HCT116 (cell line): Measurements from ENCODE around the gene GNB1L. TPM values are rescaled to one million over a fixed set of nuclear protein-coding genes. Genes with fewer than 3 reads are reported as not detected.

Experiments
- ATAC-seq: fragments of 200-7000 bp; cut with Tn5 transposase; 2 replicates; pipeline ENCODE4 v1.9.1; 2020; ENCODE audit warnings: mild to moderate bottlenecking, moderate library complexity
- BruUV-seq: library from RNA; stranded (reverse); fragments of 400-500 nt; replicated peaks from 2 replicates; lab custom pipeline; 2021; lab: Mats Ljungman, UMichigan
- CTCF ChIA-PET: fragments of 300-600 bp; sonication (Branson Sonifier 250); formaldehyde crosslinking; loops from one replicate; lab custom pipeline; 2021; ENCODE audit warnings: antibody characterized with exemption; lab: Charles Lee
- POLR2A ChIA-PET: fragments of 300-600, 350-600 bp; sonication (Branson Sonifier 250); formaldehyde crosslinking; loops from one replicate; lab custom pipeline; 2021; ENCODE audit warnings: antibody characterized with exemption; lab: Charles Lee
- RAD21 ChIA-PET, 2 experiments: fragments of 300-600 bp; sonication (Branson Sonifier 250); formaldehyde crosslinking; loops; one replicate each; lab custom pipeline; 2023; ENCODE audit warnings: low total read pairs in 2 of 2; ENCODE audit not compliant: uncharacterized antibody in 2 of 2, unreplicated experiment in 2 of 2, low non-redundant PET in 1 of 2; lab: Charles Lee
- DNase-seq: peaks from one replicate; pipeline ENCODE4 v3.0.0-alpha.2; 2010; ENCODE audit warnings: low read depth, low spot score
- H2AFZ ChIP-seq: fragments of 200-600 bp; shearing (Covaris generic), sonication (generic); 2 replicates; pipeline ENCODE4 v1.6.1; 2017; ENCODE audit warnings: low read depth, mixed run types, mixed read lengths, antibody characterized with exemption, low read length; ENCODE audit not compliant: poor library complexity, severe bottlenecking
- H3K27ac ChIP-seq: 2 replicates; pipeline ENCODE4 v1.5.1; 2012; ENCODE audit warnings: low read depth, low read length
- H3K27me3 ChIP-seq: fragments of 200-600 bp; sonication (generic); 2 replicates; pipeline ENCODE4 v1.6.1; 2016; ENCODE audit warnings: mixed run types, low read length, mixed read lengths; ENCODE audit not compliant: insufficient read depth
- H3K36me3 ChIP-seq, 2 experiments: fragments of 200-500 bp in 1 of 2; fragments of 200-600 bp in 1 of 2; sonication (Bioruptor generic) in 1 of 2; sonication (generic) in 1 of 2; 2 replicates each; pipeline versions ENCODE4 v1.5.1 to v1.6.1; 2014 to 2016; ENCODE audit warnings: low read length in 2 of 2, inconsistent platforms in 1 of 2, mixed read lengths in 1 of 2, mixed run types in 1 of 2; ENCODE audit not compliant: insufficient read depth in 2 of 2, control insufficient read depth in 1 of 2
- H3K4me1 ChIP-seq, 2 experiments: fragments of 200-600 bp in 1 of 2; sonication (generic) in 1 of 2; 2 replicates each; pipeline versions ENCODE4 v1.5.1 to v1.6.1; 2012 to 2017; ENCODE audit warnings: low read length in 2 of 2, inconsistent platforms in 1 of 2, mild to moderate bottlenecking in 1 of 2, mixed read lengths in 1 of 2, mixed run types in 1 of 2, moderate library complexity in 1 of 2; ENCODE audit not compliant: insufficient read depth in 2 of 2, control insufficient read depth in 1 of 2
- H3K4me2 ChIP-seq: fragments of 200-600 bp; sonication (generic); 2 replicates; pipeline ENCODE4 v1.6.1; 2017; ENCODE audit warnings: mixed run types, low read length, mixed read lengths
- H3K4me3 ChIP-seq, 2 experiments: fragments of 200-600 bp in 1 of 2; sonication (generic) in 1 of 2; replicated peaks in 1 of 2; 2 replicates each; pipeline ENCODE4 v1.5.1; 2011 to 2016; ENCODE audit warnings: low read length in 2 of 2, control low read depth in 1 of 2, low read depth in 1 of 2, mild to moderate bottlenecking in 1 of 2, mixed read lengths in 1 of 2, mixed run types in 1 of 2
- H3K79me2 ChIP-seq: fragments of 200-600 bp; sonication (generic); 2 replicates; pipeline ENCODE4 v1.6.1; 2017; ENCODE audit warnings: mild to moderate bottlenecking, mixed run types, low read length, moderate library complexity, mixed read lengths; ENCODE audit not compliant: insufficient read depth
- H3K9ac ChIP-seq: fragments of 200-600 bp; sonication (generic); 2 replicates; pipeline ENCODE4 v1.6.1; 2016; ENCODE audit warnings: low read length, mixed read lengths
- H3K9me2 ChIP-seq: fragments of 200-600 bp; sonication (generic), shearing (Covaris generic); 2 replicates; pipeline ENCODE4 v1.6.1; 2017; ENCODE audit warnings: mixed run types, mild to moderate bottlenecking, moderate library complexity; ENCODE audit not compliant: insufficient read depth
- H3K9me3 ChIP-seq, 2 experiments: fragments of 200-500 bp in 1 of 2; fragments of 200-600 bp in 1 of 2; sonication (Bioruptor generic) in 1 of 2; sonication (generic) in 1 of 2; 2 replicates each; pipeline ENCODE4 v1.6.1; 2014 to 2017; ENCODE audit warnings: low read length in 2 of 2, mixed read lengths in 2 of 2, inconsistent platforms in 1 of 2, low read depth in 1 of 2, mild to moderate bottlenecking in 1 of 2, mixed run types in 1 of 2, moderate library complexity in 1 of 2; ENCODE audit not compliant: control insufficient read depth in 1 of 2, insufficient read depth in 1 of 2
- H4K20me1 ChIP-seq: fragments of 200-600 bp; sonication (generic), shearing (Covaris generic); 2 replicates; pipeline ENCODE4 v1.6.1; 2017; ENCODE audit warnings: mixed run types, mild to moderate bottlenecking, moderate library complexity; ENCODE audit not compliant: insufficient read depth
- CEBPB ChIP-seq: IDR thresholded peaks from 2 replicates; pipeline ENCODE4 v1.6.1; 2012; ENCODE audit warnings: low read depth
- EGR1 ChIP-seq: IDR thresholded peaks from 2 replicates; pipeline ENCODE4 v1.6.1; 2012; ENCODE audit warnings: low read depth
- FOSL1 ChIP-seq: IDR thresholded peaks from 2 replicates; pipeline ENCODE4 v1.6.1; 2012; ENCODE audit warnings: low read depth
- JUND ChIP-seq: IDR thresholded peaks from 2 replicates; pipeline ENCODE4 v1.6.1; 2012
- RAD21 ChIP-seq: IDR thresholded peaks from 2 replicates; pipeline ENCODE4 v1.6.1; 2012; ENCODE audit warnings: low read depth, mild to moderate bottlenecking
- SIN3A ChIP-seq: IDR thresholded peaks from 2 replicates; pipeline ENCODE4 v1.6.1; 2012; ENCODE audit warnings: low read depth
- YY1 ChIP-seq: IDR thresholded peaks from 2 replicates; pipeline ENCODE4 v1.6.1; 2011; ENCODE audit warnings: low read length, low read depth, moderate library complexity, mild to moderate bottlenecking; ENCODE audit not compliant: insufficient replicate concordance; ENCODE audit errors: extremely low read depth
- intact Hi-C: fragments of 100-400 bp; cut with micrococcal nuclease; formaldehyde crosslinking; loops from 2 replicates; pipeline ENCODE4 v1.10.0; 2022
- total RNA-seq: library from RNA; stranded (reverse); gene quantifications from one replicate; pipeline ENCODE4 v1.2.1, GENCODE V29; 2021; ENCODE audit not compliant: unreplicated experiment
- TF ChIP-seq, protein P1 (sequence below): IDR thresholded peaks from 2 replicates; pipeline ENCODE4 v1.6.1; 2012
- TF ChIP-seq, protein P2 (sequence below): IDR thresholded peaks from 2 replicates; pipeline ENCODE4 v1.6.1; 2012

The GNB1L gene
- total RNA-seq, 1 experiment from 2014 or later, result 12.1 TPM

DNA sequence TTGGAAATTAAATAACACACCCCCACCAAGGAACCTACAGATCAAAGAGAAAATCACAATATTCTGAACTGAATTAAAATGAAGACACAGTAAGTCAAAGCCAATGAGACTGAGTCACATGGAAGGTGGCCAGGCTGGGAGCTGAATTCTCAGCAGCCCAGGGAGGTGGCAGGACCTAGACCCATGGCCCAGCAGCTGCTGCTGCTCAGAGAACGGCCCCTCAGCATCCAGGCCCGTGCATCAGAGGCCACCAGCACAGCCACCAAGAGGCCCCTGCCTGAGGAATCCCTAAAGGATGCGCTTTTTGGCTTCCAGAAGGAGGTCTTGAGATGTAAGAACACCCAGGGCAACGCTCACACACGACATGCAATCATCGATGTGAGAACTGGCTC lies 59.1 kb downstream of the GNB1L start:
- Histone ChIP-seq H3K27me3 (no peaks in the 10 kb centered on the region), H3K79me2 (no peaks in the 10 kb centered on the region), H4K20me1 (no peaks in the 10 kb centered on the region), H3K4me3 (no peak overlapping the region), H3K36me3 (no peaks in the 10 kb centered on the region), H3K4me1 (peaks cover 0 to 4% of the 10 kb centered on the region in 2 experiments; a peak in 1 of 4 replicates), H3K9me2 (no peaks in the 10 kb centered on the region), H2AFZ (no peak overlapping the region), H3K4me2 (no peak overlapping the region), H3K9ac (no peak overlapping the region)
- ChIA-PET CTCF (no interaction called here), RAD21 (no interaction called here)
- intact Hi-C loops, result no loop called here
- no peak for ATAC-seq
- TF ChIP-seq CEBPB (no peak), RAD21 (no peak), SIN3A (no peak), EGR1 (no peak), YY1 (no peak)
- TF ChIP-seq, protein P1, sequence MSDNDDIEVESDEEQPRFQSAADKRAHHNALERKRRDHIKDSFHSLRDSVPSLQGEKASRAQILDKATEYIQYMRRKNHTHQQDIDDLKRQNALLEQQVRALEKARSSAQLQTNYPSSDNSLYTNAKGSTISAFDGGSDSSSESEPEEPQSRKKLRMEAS, result no peak
- TF ChIP-seq, protein P2, sequence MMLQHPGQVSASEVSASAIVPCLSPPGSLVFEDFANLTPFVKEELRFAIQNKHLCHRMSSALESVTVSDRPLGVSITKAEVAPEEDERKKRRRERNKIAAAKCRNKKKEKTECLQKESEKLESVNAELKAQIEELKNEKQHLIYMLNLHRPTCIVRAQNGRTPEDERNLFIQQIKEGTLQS, result no peak
- TF ChIP-seq, all 23 proteins: peak for 0
- POLR2A ChIA-PET, result no interaction called here
- BruUV-seq, result no TSS peak
- no peak for DNase-seq
- Histone ChIP-seq H3K9me3 (no peaks in the 10 kb centered on the region), H3K27ac (no peak overlapping the region)

DNA sequence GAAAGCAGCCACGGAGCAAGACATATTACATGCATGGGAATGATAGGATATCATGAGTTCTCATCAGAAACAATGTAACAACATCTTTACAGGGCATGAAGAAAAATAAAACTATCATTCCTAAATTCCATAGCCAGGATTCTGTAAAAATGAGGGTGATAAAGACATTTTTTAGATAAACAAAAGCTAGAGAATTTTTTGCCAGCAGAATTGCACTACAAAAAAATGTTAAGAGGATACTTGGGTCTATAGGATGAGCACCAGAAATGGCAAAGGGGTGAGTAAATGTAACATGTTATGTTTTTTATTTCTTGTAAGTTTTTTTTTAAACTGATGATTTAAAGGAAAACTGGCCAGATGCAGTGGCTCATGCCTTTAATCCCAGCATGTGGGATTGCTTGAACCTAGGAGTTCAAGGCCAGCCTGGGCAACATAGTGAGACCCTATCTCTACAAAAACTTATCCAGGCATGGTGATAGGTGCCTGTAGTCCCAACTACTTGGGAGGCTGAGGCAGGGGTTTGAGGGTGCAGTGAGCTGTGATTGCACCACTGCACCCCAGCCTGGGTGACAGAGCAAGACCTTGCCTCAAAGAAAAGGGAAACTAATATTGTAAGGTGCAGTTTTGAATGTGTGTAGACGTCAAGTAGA lies 60.9 kb downstream of the GNB1L start:
- Histone ChIP-seq H4K20me1 (no peaks in the 10 kb centered on the region), H3K9me2 (no peaks in the 10 kb centered on the region), H3K9me3 (peaks cover 0 to 5% of the 10 kb centered on the region in 2 experiments; a peak in 1 of 4 replicates), H3K27ac (no peak overlapping the region), H3K36me3 (peaks cover 0 to 8% of the 10 kb centered on the region in 2 experiments; a peak in 1 of 4 replicates), H3K4me1 (no peaks in the 10 kb centered on the region), H3K27me3 (no peaks in the 10 kb centered on the region), H3K4me2 (no peak overlapping the region), H3K79me2 (no peaks in the 10 kb centered on the region), H3K4me3 (no peak overlapping the region), H2AFZ (no peak overlapping the region), H3K9ac (no peak overlapping the region)
- no TSS peak for BruUV-seq
- ChIA-PET RAD21 (no interaction called here), POLR2A (no interaction called here), CTCF (no interaction called here)
- ATAC-seq (no peak), DNase-seq (no peak)
- intact Hi-C loops, result no loop called here
- TF ChIP-seq JUND (no peak), FOSL1 (no peak), YY1 (no peak), CEBPB (no peak)
- TF ChIP-seq, protein P1, result no peak
